Measurements from ENCODE around the gene PKLR. TPM values are rescaled to one million over a fixed set of nuclear protein-coding genes. Genes with fewer than 3 reads are reported as not detected.

PKLR gene
- polyA plus RNA-seq, 1 of the 3 experiments (the other 2 are of a cell fraction) = not detected

DNA sequence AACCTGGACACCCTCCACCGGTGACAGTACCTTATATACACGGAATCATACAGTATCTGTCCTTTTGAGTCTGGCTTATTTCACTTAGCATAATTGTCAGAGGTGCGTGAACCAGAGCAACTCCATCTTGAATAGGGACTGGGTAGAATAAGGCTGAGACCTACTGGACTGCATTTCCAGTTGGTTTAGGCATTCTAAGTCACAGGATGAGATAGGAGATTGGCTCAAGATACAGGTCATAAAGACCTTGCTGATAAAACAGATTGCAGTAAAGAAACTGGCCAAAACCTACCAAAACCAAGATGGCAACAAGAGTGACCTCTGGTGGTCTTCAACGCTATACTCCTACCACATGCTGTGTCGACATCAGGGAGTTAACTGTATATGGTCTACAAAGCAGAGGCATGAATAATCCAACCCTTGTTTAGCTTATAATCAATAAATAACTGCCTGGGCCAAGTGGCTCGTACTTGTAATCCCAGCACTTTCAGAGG is 6.1 kb upstream of the PKLR start:
- H4K20me1 ChIP-seq (ENCODE audit: insufficient read depth) = no peaks in the 10 kb centered on the region
- CTCF ChIA-PET = interaction anchor here (0.6 to 3.5 kb wide), 22 partner anchors 10 to 222 kb away, joined by 3 to 51 read pairs (median 3); partner anchors contain the start of genes CLK2, HCN3 and RUSC1
- 71% methylated on average over 6 of the region's 6 CpGs for WGBS (ENCODE audit: low lambda C conversion rate)
- peaks cover 30% of the 10 kb centered on the region for H3K79me2 ChIP-seq (ENCODE audit: insufficient read depth)
- H3K9ac ChIP-seq = no peak overlapping the region
- no peaks in the 10 kb centered on the region for H3K36me3 ChIP-seq (replicated peaks in 1 of 2; ENCODE audit: control insufficient read depth in 1 of 2, insufficient read depth in 2 of 2, low read length in 1 of 2)
- no peak for TF ChIP-seq TCF12 (IDR thresholded peaks at IDR 0.05)
- no peak for TF ChIP-seq NRF1 (IDR thresholded peaks at IDR 0.05; ENCODE audit: low read depth, low read length)
- no peak for TF ChIP-seq RFX5 (IDR thresholded peaks at IDR 0.05; ENCODE audit: low read length)
- TF ChIP-seq, protein P1, sequence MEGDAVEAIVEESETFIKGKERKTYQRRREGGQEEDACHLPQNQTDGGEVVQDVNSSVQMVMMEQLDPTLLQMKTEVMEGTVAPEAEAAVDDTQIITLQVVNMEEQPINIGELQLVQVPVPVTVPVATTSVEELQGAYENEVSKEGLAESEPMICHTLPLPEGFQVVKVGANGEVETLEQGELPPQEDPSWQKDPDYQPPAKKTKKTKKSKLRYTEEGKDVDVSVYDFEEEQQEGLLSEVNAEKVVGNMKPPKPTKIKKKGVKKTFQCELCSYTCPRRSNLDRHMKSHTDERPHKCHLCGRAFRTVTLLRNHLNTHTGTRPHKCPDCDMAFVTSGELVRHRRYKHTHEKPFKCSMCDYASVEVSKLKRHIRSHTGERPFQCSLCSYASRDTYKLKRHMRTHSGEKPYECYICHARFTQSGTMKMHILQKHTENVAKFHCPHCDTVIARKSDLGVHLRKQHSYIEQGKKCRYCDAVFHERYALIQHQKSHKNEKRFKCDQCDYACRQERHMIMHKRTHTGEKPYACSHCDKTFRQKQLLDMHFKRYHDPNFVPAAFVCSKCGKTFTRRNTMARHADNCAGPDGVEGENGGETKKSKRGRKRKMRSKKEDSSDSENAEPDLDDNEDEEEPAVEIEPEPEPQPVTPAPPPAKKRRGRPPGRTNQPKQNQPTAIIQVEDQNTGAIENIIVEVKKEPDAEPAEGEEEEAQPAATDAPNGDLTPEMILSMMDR (IDR thresholded peaks at IDR 0.05) = peak; percentile 57
- no peak for TF ChIP-seq EZH2phosphoT487 (IDR thresholded peaks at IDR 0.05; ENCODE audit: borderline replicate concordance, low read depth)
- TF ChIP-seq, protein P2, sequence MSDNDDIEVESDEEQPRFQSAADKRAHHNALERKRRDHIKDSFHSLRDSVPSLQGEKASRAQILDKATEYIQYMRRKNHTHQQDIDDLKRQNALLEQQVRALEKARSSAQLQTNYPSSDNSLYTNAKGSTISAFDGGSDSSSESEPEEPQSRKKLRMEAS (IDR thresholded peaks at IDR 0.05; ENCODE audit: low read depth) = no peak
- TF ChIP-seq FOSL2 (IDR thresholded peaks at IDR 0.05; ENCODE audit: borderline replicate concordance, low read depth) = no peak
- TF ChIP-seq SIN3A (IDR thresholded peaks at IDR 0.05; ENCODE audit: borderline replicate concordance, low read depth, low read length) = no peak
- TF ChIP-seq TEAD4 (IDR thresholded peaks at IDR 0.05; ENCODE audit: borderline replicate concordance, insufficient read depth) = no peak
- no peak for TF ChIP-seq MXI1 (IDR thresholded peaks at IDR 0.05; ENCODE audit: low read depth, low read length)
- no peak for TF ChIP-seq PBX3 (IDR thresholded peaks at IDR 0.05)
- no peak for TF ChIP-seq GABPA (IDR thresholded peaks at IDR 0.05; ENCODE audit: low read depth)
- no peak for TF ChIP-seq POLR2AphosphoS5 (IDR thresholded peaks at IDR 0.05; ENCODE audit: low read depth, low read length)
- no peak for TF ChIP-seq FOXM1 (IDR thresholded peaks at IDR 0.05; ENCODE audit: low read depth)
- TF ChIP-seq MEF2A (IDR thresholded peaks at IDR 0.05; ENCODE audit: borderline replicate concordance, low read depth) = no peak
- no peak for TF ChIP-seq JUND (IDR thresholded peaks at IDR 0.05)
- peak; percentile 44 for TF ChIP-seq SMC3 (IDR thresholded peaks at IDR 0.05; ENCODE audit: low read depth, low read length)
- peak; percentile 63 for TF ChIP-seq RAD21 (IDR thresholded peaks at IDR 0.05; ENCODE audit: low read length)
- no peak overlapping the region for H2AFZ ChIP-seq (ENCODE audit: low read depth)
- H3K4me3 ChIP-seq (ENCODE audit: low read depth in 2 of 2, low read length in 1 of 2) = no peak overlapping the region; a peak in 1 of 4 replicates
- POLR2A ChIA-PET = interaction anchor here (1.4 to 1.9 kb wide), 2 partner anchors 15 to 56 kb away, joined by 4 to 5 read pairs; no protein-coding TSS in a partner anchor
- DNase-seq = no peak
- no peaks in the 10 kb centered on the region for H3K9me2 ChIP-seq
- no peaks in the 10 kb centered on the region for H3K9me3 ChIP-seq
- H3K27ac ChIP-seq (ENCODE audit: low read depth in 2 of 2, low read length in 1 of 2) = no peak overlapping the region
- H3K27me3 ChIP-seq (ENCODE audit: insufficient read depth) = no peaks in the 10 kb centered on the region
- H3K4me2 ChIP-seq = no peak overlapping the region
- peaks cover 12% of the 10 kb centered on the region for H3F3A ChIP-seq (replicated peaks; ENCODE audit: insufficient read depth)
- peaks cover 0 to 10% of the 10 kb centered on the region in 2 experiments; a peak in 1 of 4 replicates for H3K4me1 ChIP-seq (ENCODE audit: control insufficient read depth in 1 of 2, insufficient read depth in 2 of 2, low read depth in 1 of 2, low read length in 1 of 2)
